Measurements from ENCODE around the gene MED26.
"Not testable (repeated sequence)": the region's sequence is repeated elsewhere in the genome, so short reads cannot be mapped to it uniquely, and the experiment has no call there.

The MED26 gene, protein sequence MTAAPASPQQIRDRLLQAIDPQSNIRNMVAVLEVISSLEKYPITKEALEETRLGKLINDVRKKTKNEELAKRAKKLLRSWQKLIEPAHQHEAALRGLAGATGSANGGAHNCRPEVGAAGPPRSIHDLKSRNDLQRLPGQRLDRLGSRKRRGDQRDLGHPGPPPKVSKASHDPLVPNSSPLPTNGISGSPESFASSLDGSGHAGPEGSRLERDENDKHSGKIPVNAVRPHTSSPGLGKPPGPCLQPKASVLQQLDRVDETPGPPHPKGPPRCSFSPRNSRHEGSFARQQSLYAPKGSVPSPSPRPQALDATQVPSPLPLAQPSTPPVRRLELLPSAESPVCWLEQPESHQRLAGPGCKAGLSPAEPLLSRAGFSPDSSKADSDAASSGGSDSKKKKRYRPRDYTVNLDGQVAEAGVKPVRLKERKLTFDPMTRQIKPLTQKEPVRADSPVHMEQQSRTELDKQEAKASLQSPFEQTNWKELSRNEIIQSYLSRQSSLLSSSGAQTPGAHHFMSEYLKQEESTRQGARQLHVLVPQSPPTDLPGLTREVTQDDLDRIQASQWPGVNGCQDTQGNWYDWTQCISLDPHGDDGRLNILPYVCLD

DNA sequence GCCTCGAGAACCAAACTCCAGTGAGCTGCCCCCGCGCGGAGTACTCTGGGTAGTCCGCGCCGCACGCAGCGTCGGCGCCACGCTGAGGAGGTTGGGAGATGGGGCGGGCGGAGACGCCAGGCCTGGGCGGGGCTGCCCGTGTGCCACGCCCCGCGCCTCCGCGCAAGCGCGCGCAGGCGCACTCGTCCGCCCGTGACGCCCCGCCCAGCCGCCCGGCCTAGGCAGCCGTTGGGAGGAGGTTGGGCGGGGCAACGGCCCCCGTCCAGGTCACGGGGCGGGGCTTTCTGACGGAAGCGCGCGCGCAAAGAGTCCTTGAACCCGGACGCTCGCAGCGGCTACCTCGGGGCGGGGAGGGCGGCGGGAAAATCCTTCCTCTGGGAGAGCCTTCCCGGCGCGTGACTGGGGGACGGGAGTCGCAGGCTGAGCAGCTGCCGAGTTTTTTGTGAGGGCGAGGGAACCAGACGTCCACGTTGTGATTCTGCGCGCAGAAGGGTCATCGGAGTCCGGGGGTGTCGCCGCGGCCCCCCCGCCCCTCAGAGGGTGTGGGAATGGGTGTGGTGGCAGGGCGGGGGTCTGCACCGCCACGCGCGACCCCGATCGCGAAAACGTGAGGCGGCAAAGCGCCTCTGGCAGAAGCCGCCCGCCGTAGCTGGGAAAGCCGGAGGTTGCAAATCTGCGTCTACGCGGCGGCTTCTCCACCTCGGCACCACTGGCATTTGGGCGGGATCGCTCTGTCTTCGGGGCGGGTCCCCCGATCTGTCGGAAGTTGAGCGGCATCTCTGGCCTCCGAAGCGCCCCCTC, at the start of gene MED26:
TSS of gene MED26 (minus strand) at position 22 of the 801 bp plus-strand sequence. CDS start 261 bp downstream, outside the sequence.
- DNase-seq = peak; percentile 97

DNA sequence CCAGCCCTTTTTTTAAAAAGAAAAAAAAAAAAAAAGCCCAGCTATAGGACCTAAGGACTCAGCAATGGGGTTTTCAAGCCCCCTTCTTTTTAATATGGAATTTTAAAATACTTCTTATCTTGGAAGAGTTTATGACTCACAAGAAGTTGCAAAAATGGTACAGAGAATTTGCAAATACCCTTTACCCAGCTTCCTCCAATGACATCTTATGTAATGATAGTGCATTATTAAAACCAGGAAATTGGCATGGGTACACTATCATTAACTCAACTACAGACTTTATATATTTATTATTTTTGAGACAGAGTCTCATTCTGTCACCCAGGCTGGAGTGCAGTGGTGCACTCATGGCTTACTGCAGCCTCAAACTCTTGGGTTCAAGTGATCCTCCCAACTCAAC, 49.1 kb upstream of the MED26 start:
- DNase-seq = no peak

DNA sequence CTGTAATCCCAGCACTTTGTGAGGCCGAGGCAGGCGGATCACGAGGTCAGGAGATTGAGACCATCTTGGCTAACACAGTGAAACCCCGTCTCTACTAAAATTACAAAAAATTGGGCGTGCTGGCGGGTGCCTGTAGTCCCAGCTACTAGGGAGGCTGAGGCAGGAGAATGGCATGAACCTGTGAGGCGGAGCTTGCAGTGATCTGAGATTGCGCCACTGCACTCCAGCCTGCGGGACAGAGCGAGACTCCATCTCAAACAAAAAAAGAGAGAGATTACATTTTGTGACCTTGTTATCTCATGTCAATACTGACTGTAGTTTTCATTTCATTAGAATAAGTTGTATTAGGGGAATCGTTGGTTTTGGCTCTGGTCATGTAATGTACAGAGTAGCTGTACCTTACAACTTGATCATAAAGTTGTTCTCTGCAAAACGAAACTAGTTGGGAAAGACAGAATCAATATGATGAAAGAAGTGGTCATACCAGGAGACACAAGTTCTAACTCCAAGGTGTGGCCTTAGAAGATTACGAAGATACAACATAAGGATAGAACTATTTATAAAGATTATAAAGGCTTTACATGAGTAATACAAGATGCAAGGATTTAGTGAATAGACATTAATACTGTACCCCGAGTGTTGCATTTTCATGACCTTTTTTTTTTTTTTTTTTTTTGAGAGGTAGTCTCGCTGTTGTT, 48.2 kb upstream of the MED26 start:
- no peak for DNase-seq

DNA sequence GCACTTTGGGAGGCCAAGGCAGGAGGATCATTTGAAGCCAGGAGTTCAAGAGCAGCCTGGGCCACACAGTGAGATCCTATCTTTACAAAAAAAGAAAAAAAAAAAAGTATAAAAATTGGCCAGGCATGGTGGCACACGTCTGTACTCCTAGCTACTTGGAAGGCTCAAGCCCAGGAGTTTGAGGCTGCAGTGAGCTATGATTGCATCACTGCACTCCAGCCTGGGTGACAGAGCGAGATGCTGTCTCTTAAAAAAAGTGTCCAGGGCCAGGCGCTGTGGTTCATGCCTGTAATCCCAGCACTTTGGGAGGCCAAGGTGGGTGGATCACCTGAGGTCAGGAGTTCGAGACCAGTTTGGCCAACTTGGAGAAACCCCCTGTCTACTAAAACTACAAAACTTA, 45.8 kb upstream of the MED26 start:
- DNase-seq = not testable (repeated sequence)

DNA sequence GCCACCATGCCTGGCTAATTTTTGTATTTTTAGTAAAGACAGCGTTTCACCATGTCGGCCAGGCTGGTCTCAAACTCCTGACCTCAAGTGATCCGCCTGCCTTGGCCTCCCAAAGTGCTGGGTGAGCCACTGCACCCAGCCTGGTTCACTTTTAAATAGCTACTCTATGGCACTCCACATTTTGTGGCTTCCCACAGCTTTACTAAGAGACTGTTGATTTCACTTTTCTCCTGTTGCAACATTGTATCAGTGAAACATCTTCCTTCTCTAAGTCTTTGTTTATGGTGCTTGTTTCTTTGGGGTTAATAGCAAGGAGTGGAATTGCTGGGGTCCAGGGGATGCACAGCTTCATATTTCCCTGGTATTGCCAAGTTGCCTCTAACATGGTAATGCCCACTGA, 45.2 kb upstream of the MED26 start:
- DNase-seq = no peak

DNA sequence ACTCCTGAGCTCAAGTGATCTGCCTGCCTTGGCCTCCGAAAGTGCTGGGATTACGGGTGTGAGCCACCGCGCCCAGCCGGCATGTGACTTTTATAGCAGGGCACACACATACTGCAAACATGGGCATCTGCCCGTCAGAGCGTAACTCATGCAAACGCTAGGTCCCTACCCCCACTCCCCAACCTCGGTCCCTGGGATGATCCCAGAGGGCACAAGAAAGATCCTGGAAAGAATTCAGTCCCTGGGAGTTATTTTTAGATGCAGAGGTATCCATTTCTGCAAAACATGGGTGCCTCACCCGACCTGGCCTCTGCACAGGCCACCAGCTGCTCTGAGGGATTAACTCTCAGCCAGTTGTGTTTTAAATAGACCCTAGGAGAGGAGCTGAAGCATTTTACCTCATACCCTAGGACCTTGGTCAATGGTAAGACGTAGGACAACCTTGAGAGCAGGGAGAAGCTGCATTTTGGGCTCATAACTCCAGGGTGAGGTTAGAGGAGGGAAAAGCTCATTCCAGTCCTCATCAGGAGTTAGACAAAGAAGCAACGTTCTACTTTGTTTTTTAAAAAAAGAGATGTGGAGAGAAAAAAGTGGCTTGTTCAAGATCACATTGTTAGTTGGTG, 43.8 kb upstream of the MED26 start:
- no peak for DNase-seq

DNA sequence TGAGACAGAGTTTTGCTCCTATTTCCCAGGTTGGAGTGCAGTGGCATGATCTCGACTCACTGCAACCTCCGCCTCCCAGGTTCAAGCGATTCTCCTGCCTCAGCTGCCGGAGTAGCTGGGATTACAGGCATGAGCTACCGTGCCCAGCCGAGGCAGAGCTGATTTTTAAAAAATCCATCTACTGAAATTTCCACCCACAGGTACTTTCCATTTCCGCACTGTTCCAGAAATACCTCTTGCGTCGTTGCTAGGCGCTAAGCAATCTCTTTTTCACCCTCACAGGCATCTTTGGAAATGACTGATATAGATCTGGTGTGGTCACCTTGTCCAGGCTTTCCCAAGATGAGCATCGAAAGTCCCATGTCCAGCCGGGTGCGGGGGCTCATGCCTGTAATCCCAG, 42.3 kb upstream of the MED26 start:
- no peak for DNase-seq

DNA sequence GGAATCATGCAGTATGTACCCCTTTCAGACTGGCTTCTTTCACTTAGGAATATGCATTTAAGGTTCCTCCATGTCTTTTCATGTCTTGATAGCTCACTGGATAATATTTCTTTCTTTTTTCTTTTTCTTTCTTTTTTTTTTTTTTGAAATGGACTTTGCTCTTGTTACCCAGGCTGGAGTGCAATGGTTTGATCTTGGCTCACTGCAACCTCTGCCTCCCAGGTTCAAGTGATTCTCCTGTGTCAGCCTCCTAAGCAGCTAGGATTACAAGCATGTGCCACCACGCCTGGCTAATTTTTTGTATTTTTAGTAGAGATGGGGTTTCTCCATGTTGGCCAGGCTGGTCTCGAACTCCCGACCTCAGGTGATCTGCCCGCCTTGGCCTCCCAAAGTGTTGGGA, 40.7 kb upstream of the MED26 start:
- not testable (repeated sequence) for DNase-seq

DNA sequence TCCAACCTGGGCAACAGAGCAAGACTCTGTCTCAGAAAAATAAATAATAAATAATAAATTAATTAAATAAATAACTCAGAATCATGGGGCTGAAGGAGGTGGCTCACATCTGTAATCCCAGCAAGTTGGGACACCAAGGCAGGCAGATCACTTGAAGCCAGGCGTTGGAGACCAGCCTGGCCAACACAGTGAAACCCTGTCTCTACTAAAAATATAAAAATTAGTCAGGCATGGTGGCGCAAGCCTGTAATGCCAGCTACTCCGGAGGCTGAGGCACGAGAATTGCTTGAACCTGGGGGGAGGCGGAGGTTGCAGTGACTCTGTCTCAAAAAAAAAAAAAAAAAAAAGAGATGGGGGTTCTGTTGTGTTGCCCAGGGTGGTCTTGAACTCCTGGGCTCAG, 40.2 kb upstream of the MED26 start:
- DNase-seq = no peak

DNA sequence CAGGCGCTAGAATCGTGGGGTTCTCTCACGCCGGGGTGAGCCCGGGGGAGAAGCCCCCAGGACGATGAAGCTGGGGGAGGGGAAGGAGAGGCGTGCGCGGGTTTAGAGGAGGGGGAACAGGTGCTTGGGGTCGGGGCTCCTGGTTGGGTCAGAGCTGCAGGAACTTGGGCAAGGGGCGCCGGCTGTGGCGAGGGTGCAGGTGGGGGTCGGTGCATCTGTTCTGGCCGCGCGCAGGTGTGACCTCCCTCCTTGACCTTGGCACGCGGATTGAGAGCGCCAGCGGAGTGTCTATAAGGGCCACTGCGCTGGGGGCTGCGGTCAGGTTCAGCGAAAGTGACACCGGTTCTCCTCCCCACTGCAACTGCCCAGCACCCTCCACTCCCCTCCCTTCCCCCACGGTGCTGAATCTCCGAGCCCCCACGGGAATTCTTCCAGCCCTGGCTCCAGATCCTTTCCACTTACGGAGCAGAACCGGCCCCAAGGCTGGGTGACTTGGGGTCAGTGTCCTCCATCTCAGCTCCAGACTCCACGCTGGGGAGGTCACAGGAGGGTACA, 33.6 kb upstream of the MED26 start:
- DNase-seq = peak; percentile 23

DNA sequence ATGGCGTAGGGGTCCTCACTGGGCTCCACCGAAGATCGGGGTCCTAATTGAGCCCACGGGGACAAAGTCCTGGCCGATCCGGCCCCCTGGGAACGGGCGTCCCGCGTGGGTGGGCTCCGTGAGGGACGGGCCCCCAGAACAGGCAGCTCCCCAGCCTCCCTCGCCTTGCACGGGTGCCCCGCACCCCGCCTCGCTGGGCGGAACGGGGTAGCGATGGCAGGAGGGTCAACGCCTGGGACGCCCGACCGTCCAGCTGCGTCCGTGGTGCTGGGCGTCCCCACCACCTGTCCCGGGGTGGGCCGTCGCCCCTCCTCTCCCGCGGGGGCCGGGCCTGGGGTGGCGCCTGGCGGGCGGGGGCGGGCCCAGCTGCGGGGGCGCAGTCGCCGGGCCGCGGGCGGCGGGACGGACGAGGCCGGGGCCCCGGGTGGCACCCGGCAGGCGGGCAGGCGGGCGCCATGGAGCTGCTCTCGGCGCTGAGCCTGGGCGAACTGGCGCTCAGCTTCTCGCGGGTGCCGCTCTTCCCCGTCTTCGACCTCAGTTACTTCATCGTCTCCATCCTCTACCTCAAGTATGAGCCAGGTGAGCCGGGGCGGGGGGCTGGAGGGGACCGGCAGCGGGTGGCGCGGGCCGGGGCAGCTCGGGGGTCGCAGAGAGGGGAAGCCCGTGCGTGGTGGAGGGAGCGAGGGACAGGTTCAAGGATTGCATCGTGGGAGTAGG, 32.9 kb upstream of the MED26 start, which contains the start of gene TMEM38A:
TSS of gene TMEM38A (plus strand) at position 377 of the 717 bp plus-strand sequence. CDS start at position 456, 79 bp downstream.
- peak; percentile 26 for DNase-seq

DNA sequence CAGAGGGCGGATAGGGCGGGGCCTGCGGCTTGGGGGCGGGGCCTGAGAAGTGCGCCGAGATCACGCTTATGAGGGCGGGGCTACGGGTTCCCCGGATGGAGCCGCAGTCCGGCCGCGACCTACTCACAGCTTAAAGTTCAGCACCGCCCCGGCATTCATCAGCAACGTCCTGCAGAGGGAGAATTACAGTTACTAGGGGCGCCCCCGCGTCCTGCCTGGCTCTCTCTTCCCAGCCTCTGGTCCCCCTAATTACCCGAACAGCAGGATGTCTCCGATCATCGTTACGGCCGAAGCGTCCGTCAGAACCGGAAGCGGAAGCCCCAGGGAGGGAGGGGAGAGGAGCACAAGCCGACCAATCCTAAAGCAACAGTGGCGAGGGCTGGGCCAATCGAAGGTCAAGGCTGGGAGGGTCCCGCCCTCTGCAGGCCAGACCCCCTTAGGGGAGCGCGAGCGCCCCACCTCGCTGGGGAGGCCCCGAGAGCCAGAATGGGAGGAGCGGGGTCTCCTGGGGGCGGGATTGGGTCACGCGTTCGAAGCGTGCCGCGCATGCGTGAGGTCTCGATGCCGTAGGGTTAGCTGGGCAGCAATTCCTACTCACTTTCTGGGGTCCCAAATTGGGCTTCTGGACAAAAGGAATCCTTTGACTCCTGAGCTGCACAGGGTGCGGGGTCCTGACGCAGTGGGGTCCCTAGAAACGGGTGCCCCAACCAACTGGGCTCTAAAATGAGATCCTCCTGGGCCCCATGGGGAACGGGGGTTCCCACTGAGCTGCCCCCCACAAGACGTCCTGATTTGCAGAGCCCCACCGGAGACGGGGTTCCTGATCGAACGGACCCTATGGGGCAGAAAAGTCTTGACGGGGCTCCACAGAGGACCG, 32.1 kb upstream of the MED26 start, which contains the start of gene SMIM7:
TSS of gene SMIM7 (minus strand) at position 313 of the 877 bp plus-strand sequence. CDS start at position 279, 34 bp downstream.
- peak; percentile 98 for DNase-seq

DNA sequence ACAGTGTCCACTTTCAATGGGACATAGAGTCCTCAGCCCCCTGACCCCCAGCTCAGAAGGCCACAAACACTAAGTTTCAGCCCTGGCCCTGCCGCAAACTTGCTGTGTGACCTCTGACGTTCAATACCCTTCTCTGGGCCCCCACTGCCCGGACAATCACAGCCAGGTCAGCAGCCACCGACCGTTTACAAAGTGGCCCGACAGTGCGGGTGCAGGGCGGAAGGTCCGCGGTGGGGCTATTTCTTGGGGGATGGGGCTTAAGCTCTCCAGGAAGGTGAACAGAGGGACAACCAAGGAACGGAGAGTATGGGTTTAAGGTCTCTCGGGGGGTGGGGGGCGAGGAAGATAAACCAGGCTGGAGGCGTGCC, 31.4 kb upstream of the MED26 start:
- no peak for DNase-seq

DNA sequence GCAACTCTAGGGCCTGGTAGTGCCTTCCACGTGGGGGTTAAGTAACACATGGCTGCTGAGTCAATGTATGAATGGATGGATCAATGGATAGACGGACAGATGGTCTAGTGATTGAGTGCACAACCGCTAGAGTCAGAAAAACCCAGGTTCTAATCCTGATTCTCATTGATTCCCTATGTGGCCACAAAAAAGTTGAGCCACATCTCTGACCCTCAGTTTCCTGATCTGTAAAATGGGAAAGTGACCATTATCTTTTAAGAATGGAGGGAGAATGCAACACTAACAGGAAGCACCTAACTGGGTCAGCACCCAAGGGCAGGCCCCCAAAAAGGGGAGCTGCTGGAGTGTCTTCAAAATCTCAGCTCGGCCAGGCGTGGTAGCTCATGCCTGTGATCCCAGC, 29.4 kb upstream of the MED26 start:
- DNase-seq = no peak

DNA sequence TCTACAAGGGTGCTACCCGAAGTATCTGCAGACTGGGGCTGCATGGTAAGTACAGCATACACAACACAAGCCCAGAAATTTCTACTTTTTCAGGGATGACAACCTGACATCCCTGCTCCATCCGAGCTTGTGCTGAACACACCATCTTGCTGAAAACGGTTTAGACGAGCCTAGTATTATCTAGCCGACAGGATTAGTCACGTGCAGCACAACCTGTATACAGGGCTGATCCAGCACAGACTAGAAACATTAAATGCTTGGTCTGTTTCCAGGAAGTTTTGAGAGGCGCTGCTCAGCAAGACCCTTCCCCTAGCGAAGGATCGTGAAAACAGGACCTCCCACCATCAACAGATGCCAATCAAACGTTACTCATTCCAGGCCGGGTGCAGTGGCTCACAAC, 27.7 kb upstream of the MED26 start:
- DNase-seq = no peak

DNA sequence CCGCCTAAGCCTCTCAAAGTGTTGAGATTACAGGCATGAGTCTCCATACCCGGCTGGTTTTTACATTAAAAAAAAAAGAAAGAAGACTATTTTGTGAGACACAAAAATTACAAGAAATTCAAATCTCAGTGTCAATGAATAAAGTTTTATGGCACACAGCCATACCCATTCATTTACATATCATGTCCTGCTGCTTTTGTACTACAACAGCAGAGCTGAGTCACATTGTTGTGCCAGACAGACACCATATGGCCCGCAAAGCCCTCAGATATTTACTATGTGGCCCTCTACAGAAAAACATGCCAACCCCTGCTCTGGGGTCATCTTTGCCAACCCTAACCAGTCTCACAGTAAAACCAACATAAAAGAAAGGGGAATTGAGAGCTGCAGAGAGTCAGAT, 26.6 kb upstream of the MED26 start:
- peak; percentile 13 for DNase-seq

DNA sequence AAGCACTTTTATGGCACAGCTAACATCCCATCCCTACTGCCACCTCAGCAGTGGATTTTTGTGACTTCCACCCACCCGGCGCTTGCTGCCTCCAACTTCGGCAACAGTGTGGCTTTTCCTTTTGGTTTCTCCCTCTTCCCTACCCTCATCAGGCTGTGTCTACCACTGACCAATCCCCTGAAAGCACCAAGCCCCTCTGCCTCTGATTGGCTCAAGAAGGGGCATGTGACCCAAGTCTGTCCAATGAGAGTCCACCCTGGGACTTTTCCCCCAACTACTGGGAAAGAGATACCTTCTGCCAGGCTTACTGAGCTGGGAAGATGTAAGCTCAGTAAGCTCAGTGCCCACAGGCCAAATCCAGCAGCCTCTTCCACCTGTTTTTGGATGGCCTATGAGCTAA, 26.1 kb upstream of the MED26 start:
- no peak for DNase-seq

DNA sequence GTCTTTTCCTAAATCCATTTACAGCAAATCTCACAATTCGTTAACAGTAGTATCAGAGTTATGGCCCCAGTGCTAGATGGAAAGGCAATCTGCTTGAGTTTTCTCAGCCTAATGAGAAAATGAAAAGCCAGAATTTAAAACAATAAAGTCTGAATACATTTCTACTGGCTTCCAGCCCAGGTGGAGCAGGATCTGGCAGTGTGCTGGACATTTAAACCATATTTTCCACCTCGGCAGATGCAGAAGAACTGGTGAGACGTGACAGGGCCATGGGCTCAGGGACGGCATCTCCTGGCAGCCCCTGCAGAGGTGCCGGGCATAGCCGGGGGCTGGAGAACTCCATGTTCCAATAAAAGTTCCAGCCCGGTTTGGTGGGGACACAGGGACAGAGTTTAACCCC, 24.9 kb upstream of the MED26 start:
- no peak for DNase-seq

DNA sequence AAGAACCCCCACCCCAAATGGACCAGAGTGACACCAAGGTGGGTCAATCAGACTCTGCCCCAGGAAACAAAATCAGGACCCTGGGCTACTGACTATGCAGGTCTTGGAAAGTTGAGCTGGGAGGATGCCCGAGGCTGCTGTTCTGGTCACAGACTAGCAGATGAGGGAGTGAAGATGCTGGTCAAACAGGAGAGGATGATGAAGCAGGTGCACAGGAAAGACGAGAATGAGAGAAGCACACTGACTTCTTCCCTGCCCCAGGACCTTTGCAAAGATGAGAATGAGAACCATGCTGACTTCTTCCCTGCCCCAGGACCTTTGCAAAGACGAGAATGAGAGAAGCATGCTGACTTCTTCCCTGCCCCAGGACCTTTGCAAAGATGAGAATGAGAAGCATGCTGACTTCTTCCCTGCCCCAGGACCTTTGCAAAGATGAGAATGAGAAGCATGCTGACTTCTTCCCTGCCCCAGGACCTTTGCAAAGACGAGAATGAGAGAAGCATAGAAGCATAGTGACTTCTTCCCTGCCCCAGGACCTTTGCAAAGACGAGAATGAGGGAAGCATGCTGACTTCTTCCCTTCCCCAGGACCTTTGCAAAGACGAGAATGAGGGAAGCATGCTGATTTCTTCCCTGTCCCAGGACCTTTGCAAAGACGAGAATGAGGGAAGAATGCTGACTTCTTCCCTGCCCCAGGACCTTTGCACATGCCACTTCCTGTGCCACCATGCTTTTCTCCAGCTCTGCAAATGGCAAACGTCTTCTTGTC, 23.6 kb upstream of the MED26 start:
- not testable (repeated sequence) for DNase-seq

DNA sequence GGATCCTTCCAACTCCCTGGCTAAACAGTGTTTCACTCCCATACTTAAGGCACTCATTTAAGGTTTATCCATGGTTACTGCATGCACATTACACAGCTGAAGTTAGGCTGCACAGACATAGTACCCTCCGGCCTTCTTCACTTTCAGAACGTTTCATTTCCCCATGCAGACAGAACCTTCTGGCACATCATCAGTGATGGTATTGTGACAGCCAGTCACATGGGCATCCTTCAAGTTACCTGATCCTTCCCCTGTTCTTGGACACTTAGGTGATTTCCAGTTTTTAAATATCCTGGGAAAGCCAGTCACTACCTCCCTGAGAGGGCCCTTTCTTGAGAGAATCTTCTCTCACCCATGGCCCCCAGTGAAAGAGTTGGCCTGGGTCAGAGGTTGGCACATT, 22.8 kb upstream of the MED26 start:
- DNase-seq = no peak
